ENCODE data around the gene MRPL49.
"Not testable (repeated sequence)": the region's sequence is repeated elsewhere in the genome, so short reads cannot be mapped to it uniquely, and the experiment has no call there.

The MRPL49 gene

DNA sequence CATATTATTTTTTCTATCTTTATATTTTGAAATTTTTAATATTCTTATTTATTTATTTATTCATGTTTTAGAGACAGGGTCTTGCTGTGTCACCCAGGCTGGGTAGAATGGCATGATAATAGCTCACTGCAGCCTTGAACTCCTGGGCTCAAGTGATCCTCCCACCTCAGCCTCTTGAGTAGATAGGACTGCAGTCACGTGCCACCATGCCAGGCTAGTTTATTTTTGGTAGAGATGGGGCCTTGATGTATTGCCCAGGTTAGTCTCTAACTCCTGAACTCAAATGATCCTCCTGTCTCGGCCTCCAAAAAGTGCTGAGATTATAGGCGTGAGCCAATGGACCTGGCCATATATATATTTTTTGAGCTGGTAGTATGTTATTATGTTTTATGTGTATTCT lies 45.5 kb downstream of the MRPL49 start:
- no peak for DNase-seq (ENCODE audit: extremely low read depth, low read depth)
- H3K4me3 ChIP-seq (replicated peaks; ENCODE audit: low read depth, low read length): no peak overlapping the region
- TF ChIP-seq, protein P1, sequence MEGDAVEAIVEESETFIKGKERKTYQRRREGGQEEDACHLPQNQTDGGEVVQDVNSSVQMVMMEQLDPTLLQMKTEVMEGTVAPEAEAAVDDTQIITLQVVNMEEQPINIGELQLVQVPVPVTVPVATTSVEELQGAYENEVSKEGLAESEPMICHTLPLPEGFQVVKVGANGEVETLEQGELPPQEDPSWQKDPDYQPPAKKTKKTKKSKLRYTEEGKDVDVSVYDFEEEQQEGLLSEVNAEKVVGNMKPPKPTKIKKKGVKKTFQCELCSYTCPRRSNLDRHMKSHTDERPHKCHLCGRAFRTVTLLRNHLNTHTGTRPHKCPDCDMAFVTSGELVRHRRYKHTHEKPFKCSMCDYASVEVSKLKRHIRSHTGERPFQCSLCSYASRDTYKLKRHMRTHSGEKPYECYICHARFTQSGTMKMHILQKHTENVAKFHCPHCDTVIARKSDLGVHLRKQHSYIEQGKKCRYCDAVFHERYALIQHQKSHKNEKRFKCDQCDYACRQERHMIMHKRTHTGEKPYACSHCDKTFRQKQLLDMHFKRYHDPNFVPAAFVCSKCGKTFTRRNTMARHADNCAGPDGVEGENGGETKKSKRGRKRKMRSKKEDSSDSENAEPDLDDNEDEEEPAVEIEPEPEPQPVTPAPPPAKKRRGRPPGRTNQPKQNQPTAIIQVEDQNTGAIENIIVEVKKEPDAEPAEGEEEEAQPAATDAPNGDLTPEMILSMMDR (IDR thresholded peaks at IDR 0.05; ENCODE audit: low read depth, low read length, missing control alignments): no peak

DNA sequence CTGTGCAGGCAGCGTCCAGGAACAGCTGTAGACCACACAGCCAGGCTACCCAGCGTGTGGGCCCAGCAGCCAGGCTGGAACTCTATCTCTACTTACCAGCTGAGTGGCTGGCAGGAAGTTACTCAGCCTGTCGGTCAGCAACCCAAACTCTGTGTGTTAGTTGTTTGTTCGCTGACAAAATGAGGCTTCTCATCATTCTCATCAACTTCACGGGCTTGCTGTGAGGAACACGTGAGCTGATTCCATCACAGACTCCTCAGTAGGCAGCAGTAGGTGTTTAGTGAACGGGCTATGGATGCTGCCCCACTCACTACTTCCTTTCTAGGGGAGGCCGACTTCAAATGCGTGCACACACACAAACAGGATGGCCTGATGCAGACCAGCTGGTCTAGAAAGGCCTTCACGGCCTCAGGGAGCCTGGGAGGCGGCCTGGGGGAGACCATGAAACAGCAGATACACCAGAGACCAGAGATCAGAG lies 47.1 kb downstream of the MRPL49 start:
- TF ChIP-seq, protein P1 (IDR thresholded peaks at IDR 0.05; ENCODE audit: low read depth, low read length, missing control alignments): no peak
- no peak overlapping the region for H3K4me3 ChIP-seq (replicated peaks; ENCODE audit: low read depth, low read length)
- no peak for DNase-seq (ENCODE audit: extremely low read depth, low read depth)

DNA sequence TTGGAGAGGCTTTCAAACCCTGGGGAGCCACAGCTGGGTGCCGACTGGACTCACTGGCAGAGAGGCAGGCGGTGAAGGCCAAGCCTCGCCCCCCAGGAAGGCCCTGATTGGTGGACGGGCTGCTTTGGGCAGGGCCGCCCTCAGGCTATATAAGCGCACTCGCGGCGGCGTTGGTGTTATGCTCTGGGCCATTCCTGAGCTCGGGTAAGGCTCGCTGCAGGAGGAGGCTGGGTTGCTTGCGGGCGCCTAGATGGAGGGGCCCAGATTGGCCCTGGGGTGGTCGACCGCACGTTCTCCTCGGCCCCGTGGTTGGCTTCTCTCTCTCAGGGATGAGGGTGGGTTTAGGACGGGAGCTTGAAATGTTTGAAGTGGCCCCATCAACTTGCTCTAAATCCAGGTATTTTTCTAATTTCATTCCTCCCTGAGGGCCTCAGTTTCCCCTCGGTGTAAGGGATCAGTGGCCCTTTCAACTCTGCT lies 48.0 kb downstream of the MRPL49 start, which contains the start of gene SPDYC:
Gene SPDYC (plus strand): TSS at position 176 of the 477 bp plus-strand sequence. CDS start 1,125 bp downstream, outside the sequence.
- TF ChIP-seq, protein P1 (IDR thresholded peaks at IDR 0.05; ENCODE audit: low read depth, low read length, missing control alignments): no peak
- no peak for DNase-seq (ENCODE audit: extremely low read depth, low read depth)
- no peak within 1 kb of the TSS for H3K4me3 ChIP-seq (replicated peaks; ENCODE audit: low read depth, low read length)

GRCh38 chr11:65172600-65172999 lies 50.5 kb downstream of the MRPL49 start:
- no peak overlapping the region for H3K4me3 ChIP-seq (replicated peaks; ENCODE audit: low read depth, low read length)
- no peak for DNase-seq (ENCODE audit: extremely low read depth, low read depth)
- TF ChIP-seq, protein P1 (IDR thresholded peaks at IDR 0.05; ENCODE audit: low read depth, low read length, missing control alignments): no peak

GRCh38 chr11:65174571-65175010 lies 52.5 kb downstream of the MRPL49 start:
- not testable (repeated sequence) for H3K4me3 ChIP-seq (replicated peaks; ENCODE audit: low read depth, low read length); DNase-seq (ENCODE audit: extremely low read depth, low read depth)
